ENCODE data around the gene BLID. TPM values are rescaled to one million over a fixed set of nuclear protein-coding genes. Genes with fewer than 3 reads are reported as not detected.

Gene BLID
- total RNA-seq, 1 donor from 2014 or later, result 1.9 TPM

DNA sequence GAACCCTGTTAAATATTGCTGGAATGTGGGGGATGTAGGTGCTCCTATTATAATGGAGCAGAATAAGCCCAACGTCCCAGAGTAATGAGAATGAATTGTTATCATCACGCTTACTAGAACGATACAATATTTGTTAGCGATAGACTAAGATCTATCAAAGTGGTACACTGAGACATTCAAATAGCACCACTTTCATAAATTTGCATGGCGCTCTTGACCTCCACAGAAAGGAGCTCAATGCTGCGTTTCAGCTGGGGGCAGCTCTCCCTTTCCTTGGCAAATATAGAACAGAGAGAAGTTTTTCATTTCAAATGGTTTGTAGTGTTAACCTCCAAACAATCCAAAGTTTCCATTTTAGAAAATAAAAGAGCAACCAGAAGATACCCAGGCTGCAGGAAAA is 38.2 kb upstream of the BLID start:
- TF ChIP-seq, protein P1, sequence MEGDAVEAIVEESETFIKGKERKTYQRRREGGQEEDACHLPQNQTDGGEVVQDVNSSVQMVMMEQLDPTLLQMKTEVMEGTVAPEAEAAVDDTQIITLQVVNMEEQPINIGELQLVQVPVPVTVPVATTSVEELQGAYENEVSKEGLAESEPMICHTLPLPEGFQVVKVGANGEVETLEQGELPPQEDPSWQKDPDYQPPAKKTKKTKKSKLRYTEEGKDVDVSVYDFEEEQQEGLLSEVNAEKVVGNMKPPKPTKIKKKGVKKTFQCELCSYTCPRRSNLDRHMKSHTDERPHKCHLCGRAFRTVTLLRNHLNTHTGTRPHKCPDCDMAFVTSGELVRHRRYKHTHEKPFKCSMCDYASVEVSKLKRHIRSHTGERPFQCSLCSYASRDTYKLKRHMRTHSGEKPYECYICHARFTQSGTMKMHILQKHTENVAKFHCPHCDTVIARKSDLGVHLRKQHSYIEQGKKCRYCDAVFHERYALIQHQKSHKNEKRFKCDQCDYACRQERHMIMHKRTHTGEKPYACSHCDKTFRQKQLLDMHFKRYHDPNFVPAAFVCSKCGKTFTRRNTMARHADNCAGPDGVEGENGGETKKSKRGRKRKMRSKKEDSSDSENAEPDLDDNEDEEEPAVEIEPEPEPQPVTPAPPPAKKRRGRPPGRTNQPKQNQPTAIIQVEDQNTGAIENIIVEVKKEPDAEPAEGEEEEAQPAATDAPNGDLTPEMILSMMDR (conservative IDR thresholded peaks at IDR 0.05; ENCODE audit: low read depth, low read length), result no peak
- no peak overlapping the region for H3K4me3 ChIP-seq (ENCODE audit: low read depth, low read length)
- DNase-seq (ENCODE audit: low read depth), result no peak

DNA sequence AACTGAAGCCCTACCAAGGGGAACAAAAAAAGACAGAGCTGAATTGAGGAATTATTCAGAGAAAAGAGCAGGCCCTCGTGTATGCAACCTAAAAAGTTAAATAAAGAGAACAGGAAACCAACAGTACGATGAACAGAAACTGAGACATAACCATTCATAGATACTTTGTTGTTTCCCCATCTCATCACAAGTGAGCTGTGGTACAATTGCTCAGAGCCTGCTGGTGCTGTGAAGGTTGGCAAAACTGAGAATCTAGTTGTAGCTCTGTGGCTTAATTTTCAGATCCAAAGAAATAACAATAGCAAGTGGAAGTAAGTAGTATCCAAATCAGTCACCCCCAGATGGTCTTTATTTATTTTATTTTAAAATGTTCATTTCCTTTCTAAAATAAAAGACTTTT is 37.7 kb upstream of the BLID start:
- no peak for DNase-seq (ENCODE audit: low read depth)
- TF ChIP-seq, protein P1 (conservative IDR thresholded peaks at IDR 0.05; ENCODE audit: low read depth, low read length), result no peak
- no peak overlapping the region for H3K4me3 ChIP-seq (ENCODE audit: low read depth, low read length)

DNA sequence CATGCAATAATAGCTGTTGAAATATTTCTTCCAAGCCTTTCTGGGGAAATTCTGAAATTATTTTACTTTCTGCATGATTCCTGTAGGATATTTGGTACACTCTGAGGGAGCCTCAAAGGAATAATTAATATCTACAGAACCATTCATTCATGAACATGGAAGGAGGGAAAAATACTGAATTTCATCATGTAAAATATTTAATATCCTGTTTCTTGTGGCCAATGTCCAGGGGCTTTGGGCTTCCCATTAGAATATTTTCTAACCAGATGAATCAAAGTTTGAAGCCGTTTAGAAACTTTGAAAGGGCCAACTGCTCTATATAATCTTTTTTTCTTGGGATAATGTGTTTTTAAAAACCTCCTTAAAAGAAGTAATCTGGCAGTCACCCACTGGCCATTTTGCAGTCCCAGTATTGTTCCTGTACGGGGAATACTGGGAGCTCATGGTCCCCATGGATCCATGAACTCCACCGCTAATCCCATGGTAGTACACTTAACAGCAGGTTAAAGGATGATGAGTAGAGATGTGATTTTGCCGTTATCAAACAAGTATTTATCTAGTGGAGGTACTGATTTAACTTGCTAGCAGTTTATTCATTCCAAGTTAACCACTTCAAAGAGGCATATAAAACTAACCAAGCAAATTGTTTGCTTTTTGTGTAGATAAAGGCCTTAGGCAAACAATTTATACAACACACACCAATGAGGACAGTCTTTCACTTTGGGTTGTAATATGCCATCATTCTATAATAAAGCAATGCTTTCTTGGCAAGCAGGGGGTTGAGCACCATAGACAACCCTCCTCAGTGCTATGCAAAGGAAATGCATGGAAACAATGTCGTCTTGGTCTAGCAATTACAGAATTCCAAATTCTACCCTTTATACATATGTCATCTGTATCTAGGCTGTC is 34.5 kb upstream of the BLID start:
- no peak for DNase-seq (ENCODE audit: low read depth)
- TF ChIP-seq, protein P1 (conservative IDR thresholded peaks at IDR 0.05; ENCODE audit: low read depth, low read length), result no peak
- H3K4me3 ChIP-seq (ENCODE audit: low read depth, low read length), result no peak overlapping the region

DNA sequence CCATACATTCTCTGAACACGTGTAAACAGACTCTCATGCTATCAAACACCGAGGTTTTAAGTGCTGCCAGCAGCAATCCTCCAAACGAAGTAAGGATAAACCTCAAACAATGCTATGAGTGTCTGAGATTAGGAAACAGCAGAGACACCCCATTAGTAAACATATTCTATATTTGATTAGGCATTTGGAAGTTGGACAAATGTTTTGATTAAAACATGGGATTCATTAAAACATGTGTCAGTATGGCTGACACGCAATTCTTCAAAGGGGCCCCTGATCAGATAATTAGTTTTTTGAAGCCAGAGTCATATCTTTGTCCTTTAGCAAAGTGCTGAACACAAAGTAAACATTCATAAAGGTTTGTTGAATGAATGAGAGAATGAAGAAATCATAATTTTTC is 33.2 kb upstream of the BLID start:
- H3K4me3 ChIP-seq (ENCODE audit: low read depth, low read length), result no peak overlapping the region
- no peak for DNase-seq (ENCODE audit: low read depth)
- TF ChIP-seq, protein P1 (conservative IDR thresholded peaks at IDR 0.05; ENCODE audit: low read depth, low read length), result no peak

DNA sequence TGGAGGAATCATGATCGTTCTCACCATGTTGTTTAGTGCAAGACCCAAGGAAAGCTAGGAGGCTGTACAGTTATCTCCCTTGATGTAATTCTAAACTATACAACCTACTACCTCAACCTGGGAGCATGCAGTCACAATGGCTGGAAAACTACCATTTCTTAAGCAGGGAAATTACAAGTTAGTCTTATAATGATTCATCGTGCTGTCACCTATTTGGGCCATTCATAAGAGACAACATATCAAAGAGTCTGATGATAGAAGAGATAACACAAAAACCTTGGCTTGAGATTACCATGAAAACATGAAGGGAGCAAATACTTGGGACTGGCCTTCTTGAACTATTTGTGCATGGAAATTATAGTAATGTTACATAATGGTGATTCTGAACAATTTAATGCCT is 30.5 kb upstream of the BLID start:
- TF ChIP-seq, protein P1 (conservative IDR thresholded peaks at IDR 0.05; ENCODE audit: low read depth, low read length), result no peak
- H3K4me3 ChIP-seq (ENCODE audit: low read depth, low read length), result no peak overlapping the region
- no peak for DNase-seq (ENCODE audit: low read depth)

DNA sequence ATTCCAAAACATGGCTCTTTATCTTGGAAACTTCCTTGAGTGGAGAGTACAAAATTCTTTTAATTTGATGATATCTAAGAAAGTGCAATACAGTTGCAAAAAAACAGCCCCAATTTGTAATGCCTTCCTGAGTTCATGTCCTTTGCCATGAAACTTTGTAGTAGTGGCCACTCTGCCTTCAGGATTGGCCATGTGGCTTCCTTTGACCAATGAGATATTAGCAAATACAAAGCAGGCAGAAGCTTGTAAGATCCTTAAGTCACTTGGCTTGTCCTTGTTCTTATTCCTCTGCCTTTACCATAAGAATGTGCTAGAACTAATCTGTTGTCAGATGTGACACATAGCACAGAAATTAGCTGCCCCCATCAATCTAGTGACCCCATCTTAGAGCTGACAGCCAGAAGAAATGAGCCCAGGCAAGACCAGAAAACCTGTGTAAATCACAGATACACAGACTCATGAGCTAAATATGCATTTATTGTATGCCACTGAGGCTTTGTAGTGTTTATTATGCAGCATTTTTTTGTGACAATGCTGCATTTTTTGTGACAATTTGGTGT is 29.8 kb upstream of the BLID start:
- no peak overlapping the region for H3K4me3 ChIP-seq (ENCODE audit: low read depth, low read length)
- TF ChIP-seq, protein P1 (conservative IDR thresholded peaks at IDR 0.05; ENCODE audit: low read depth, low read length), result no peak
- no peak for DNase-seq (ENCODE audit: low read depth)
